ENCODE data around the gene CHRNE.
A peak's percentile ranks its signal among the peaks of the same experiment; 100 is the strongest.

CHRNE gene

GRCh38 chr17:4938069-4938491 is 35.2 kb upstream of the CHRNE start:
- Histone ChIP-seq H4K8ac (ENCODE audit: low read depth, low read length) (no peak overlapping the region), H3K18ac (ENCODE audit: low read length) (no peak overlapping the region), H4K5ac (ENCODE audit: low read length) (no peak overlapping the region), H3K79me2 (ENCODE audit: control insufficient read depth, insufficient read depth, low read length) (peaks cover 32% of the 10 kb centered on the region), H3K79me1 (ENCODE audit: low read length) (peaks cover 15% of the 10 kb centered on the region), H3K4me2 (ENCODE audit: low read length) (no peak overlapping the region), H3K4me3 (ENCODE audit: low read length) (no peak overlapping the region), H3K9ac (ENCODE audit: low read length) (peak overlapping the region; percentile 87), H3K56ac (ENCODE audit: low read length) (no peak overlapping the region), H2BK15ac (replicated peaks; ENCODE audit: low read depth) (no peak overlapping the region), H3K36me3 (ENCODE audit: control insufficient read depth, insufficient read depth, low read length) (peaks cover 2% of the 10 kb centered on the region), H2AK5ac (ENCODE audit: low read length) (no peak overlapping the region), H2BK120ac (ENCODE audit: low read depth, low read length) (no peak overlapping the region), H3K4me1 (ENCODE audit: control insufficient read depth, low read depth, low read length) (peaks cover 3% of the 10 kb centered on the region), H3K4ac (ENCODE audit: low read depth, low read length) (no peak overlapping the region), H3K27me3 (ENCODE audit: insufficient read depth, low read length, poor library complexity) (no peaks in the 10 kb centered on the region), H3K27ac (ENCODE audit: low read depth, low read length) (no peak overlapping the region), H2BK5ac (ENCODE audit: low read length) (no peak overlapping the region), H3K23ac (ENCODE audit: low read length) (no peak overlapping the region)
- no peak for DNase-seq
- no CpG with 5 or more reads among the region's 11 CpGs for WGBS (ENCODE audit: extremely low coverage, insufficient coverage, low lambda C conversion rate)

GRCh38 chr17:4937553-4937952 is 34.7 kb upstream of the CHRNE start:
- H2BK15ac ChIP-seq (replicated peaks; ENCODE audit: low read depth): no peak overlapping the region
- no peak overlapping the region for H3K23ac ChIP-seq (ENCODE audit: low read length)
- H3K4me3 ChIP-seq (ENCODE audit: low read length): no peak overlapping the region
- peaks cover 15% of the 10 kb centered on the region for H3K79me1 ChIP-seq (ENCODE audit: low read length)
- H3K4me2 ChIP-seq (ENCODE audit: low read length): no peak overlapping the region
- H3K27ac ChIP-seq (ENCODE audit: low read depth, low read length): no peak overlapping the region
- H3K4me1 ChIP-seq (ENCODE audit: control insufficient read depth, low read depth, low read length): peaks cover 3% of the 10 kb centered on the region
- peaks cover 2% of the 10 kb centered on the region for H3K36me3 ChIP-seq (ENCODE audit: control insufficient read depth, insufficient read depth, low read length)
- no CpG with 5 or more reads among the region's 16 CpGs for WGBS (ENCODE audit: extremely low coverage, insufficient coverage, low lambda C conversion rate)
- H2AK5ac ChIP-seq (ENCODE audit: low read length): no peak overlapping the region
- no peak overlapping the region for H3K56ac ChIP-seq (ENCODE audit: low read length)
- H2BK5ac ChIP-seq (ENCODE audit: low read length): no peak overlapping the region
- no peak for DNase-seq
- H4K8ac ChIP-seq (ENCODE audit: low read depth, low read length): no peak overlapping the region
- no peak overlapping the region for H3K18ac ChIP-seq (ENCODE audit: low read length)
- no peak overlapping the region for H3K9ac ChIP-seq (ENCODE audit: low read length)
- no peak overlapping the region for H4K5ac ChIP-seq (ENCODE audit: low read length)
- no peak overlapping the region for H2BK120ac ChIP-seq (ENCODE audit: low read depth, low read length)
- peaks cover 27% of the 10 kb centered on the region for H3K79me2 ChIP-seq (ENCODE audit: control insufficient read depth, insufficient read depth, low read length)
- no peaks in the 10 kb centered on the region for H3K27me3 ChIP-seq (ENCODE audit: insufficient read depth, low read length, poor library complexity)
- no peak overlapping the region for H3K4ac ChIP-seq (ENCODE audit: low read depth, low read length)

- Histone ChIP-seq H3K4me2 (ENCODE audit: low read length) (no peak overlapping the region), H3K4me1 (ENCODE audit: control insufficient read depth, low read depth, low read length) (peaks cover 3% of the 10 kb centered on the region), H4K5ac (ENCODE audit: low read length) (no peak overlapping the region), H2AK5ac (ENCODE audit: low read length) (no peak overlapping the region), H2BK5ac (ENCODE audit: low read length) (no peak overlapping the region), H3K79me1 (ENCODE audit: low read length) (peaks cover 11% of the 10 kb centered on the region), H3K27ac (ENCODE audit: low read depth, low read length) (no peak overlapping the region), H3K9ac (ENCODE audit: low read length) (no peak overlapping the region), H3K23ac (ENCODE audit: low read length) (no peak overlapping the region), H3K27me3 (ENCODE audit: insufficient read depth, low read length, poor library complexity) (no peaks in the 10 kb centered on the region), H4K8ac (ENCODE audit: low read depth, low read length) (no peak overlapping the region), H3K4me3 (ENCODE audit: low read length) (no peak overlapping the region), H2BK15ac (replicated peaks; ENCODE audit: low read depth) (no peak overlapping the region), H3K56ac (ENCODE audit: low read length) (no peak overlapping the region), H3K36me3 (ENCODE audit: control insufficient read depth, insufficient read depth, low read length) (no peaks in the 10 kb centered on the region), H3K18ac (ENCODE audit: low read length) (no peak overlapping the region), H3K79me2 (ENCODE audit: control insufficient read depth, insufficient read depth, low read length) (peaks cover 18% of the 10 kb centered on the region), H3K4ac (ENCODE audit: low read depth, low read length) (no peak overlapping the region), H2BK120ac (ENCODE audit: low read depth, low read length) (no peak overlapping the region)
- no peak for DNase-seq
- WGBS (ENCODE audit: extremely low coverage, insufficient coverage, low lambda C conversion rate): no CpG with 5 or more reads among the region's 3 CpGs
Observed at GRCh38 chr17:4936436-4936835, 33.5 kb upstream of the CHRNE start.

- Histone ChIP-seq H3K4ac (ENCODE audit: low read depth, low read length) (no peak overlapping the region), H3K9ac (ENCODE audit: low read length) (no peak overlapping the region), H4K8ac (ENCODE audit: low read depth, low read length) (no peak overlapping the region), H3K4me1 (ENCODE audit: control insufficient read depth, low read depth, low read length) (peaks cover 3% of the 10 kb centered on the region), H3K23ac (ENCODE audit: low read length) (no peak overlapping the region), H2AK5ac (ENCODE audit: low read length) (no peak overlapping the region), H3K18ac (ENCODE audit: low read length) (no peak overlapping the region), H3K79me2 (ENCODE audit: control insufficient read depth, insufficient read depth, low read length) (peaks cover 10% of the 10 kb centered on the region), H3K36me3 (ENCODE audit: control insufficient read depth, insufficient read depth, low read length) (no peaks in the 10 kb centered on the region), H2BK15ac (replicated peaks; ENCODE audit: low read depth) (no peak overlapping the region), H2BK5ac (ENCODE audit: low read length) (no peak overlapping the region), H3K56ac (ENCODE audit: low read length) (no peak overlapping the region), H3K4me2 (ENCODE audit: low read length) (no peak overlapping the region), H3K4me3 (ENCODE audit: low read length) (no peak overlapping the region), H3K27ac (ENCODE audit: low read depth, low read length) (no peak overlapping the region), H3K27me3 (ENCODE audit: insufficient read depth, low read length, poor library complexity) (no peaks in the 10 kb centered on the region), H2BK120ac (ENCODE audit: low read depth, low read length) (no peak overlapping the region), H4K5ac (ENCODE audit: low read length) (no peak overlapping the region), H3K79me1 (ENCODE audit: low read length) (peaks cover 9% of the 10 kb centered on the region)
- DNase-seq: no peak
Observed at GRCh38 chr17:4935650-4936049, 32.8 kb upstream of the CHRNE start.

- WGBS (ENCODE audit: extremely low coverage, insufficient coverage, low lambda C conversion rate): no CpG with 5 or more reads among the region's 14 CpGs
Observed at GRCh38 chr17:4934173-4934979, 31.5 kb upstream of the CHRNE start.

GRCh38 chr17:4933646-4934045 is 30.7 kb upstream of the CHRNE start:
- H3K18ac ChIP-seq (ENCODE audit: low read length): no peak overlapping the region
- no peak overlapping the region for H3K56ac ChIP-seq (ENCODE audit: low read length)
- H3K4me3 ChIP-seq (ENCODE audit: low read length): no peak overlapping the region
- WGBS (ENCODE audit: extremely low coverage, insufficient coverage, low lambda C conversion rate): no CpG with 5 or more reads among the region's 16 CpGs
- H3K23ac ChIP-seq (ENCODE audit: low read length): no peak overlapping the region
- H2BK5ac ChIP-seq (ENCODE audit: low read length): no peak overlapping the region
- H2BK120ac ChIP-seq (ENCODE audit: low read depth, low read length): no peak overlapping the region
- H2BK15ac ChIP-seq (replicated peaks; ENCODE audit: low read depth): no peak overlapping the region
- no peak overlapping the region for H3K4ac ChIP-seq (ENCODE audit: low read depth, low read length)
- H3K27me3 ChIP-seq (ENCODE audit: insufficient read depth, low read length, poor library complexity): no peaks in the 10 kb centered on the region
- H3K79me1 ChIP-seq (ENCODE audit: low read length): peaks cover 5% of the 10 kb centered on the region
- H4K8ac ChIP-seq (ENCODE audit: low read depth, low read length): no peak overlapping the region
- DNase-seq: no peak
- no peak overlapping the region for H2AK5ac ChIP-seq (ENCODE audit: low read length)
- no peak overlapping the region for H3K27ac ChIP-seq (ENCODE audit: low read depth, low read length)
- H3K9ac ChIP-seq (ENCODE audit: low read length): no peak overlapping the region
- H4K5ac ChIP-seq (ENCODE audit: low read length): no peak overlapping the region
- H3K36me3 ChIP-seq (ENCODE audit: control insufficient read depth, insufficient read depth, low read length): no peaks in the 10 kb centered on the region
- peaks cover 4% of the 10 kb centered on the region for H3K79me2 ChIP-seq (ENCODE audit: control insufficient read depth, insufficient read depth, low read length)
- no peak overlapping the region for H3K4me2 ChIP-seq (ENCODE audit: low read length)
- H3K4me1 ChIP-seq (ENCODE audit: control insufficient read depth, low read depth, low read length): peaks cover under 1% of the 10 kb centered on the region

More at GRCh38 chr17:4934173-4934979, 31.5 kb upstream of the CHRNE start:
- DNase-seq: peak; percentile 77
- H3K4me3 ChIP-seq (ENCODE audit: low read length): no peak overlapping the region
- H3K79me1 ChIP-seq (ENCODE audit: low read length): peaks cover 9% of the 10 kb centered on the region
- peaks cover 10% of the 10 kb centered on the region for H3K79me2 ChIP-seq (ENCODE audit: control insufficient read depth, insufficient read depth, low read length)
- H3K27ac ChIP-seq (ENCODE audit: low read depth, low read length): no peak overlapping the region
- H3K9ac ChIP-seq (ENCODE audit: low read length): no peak overlapping the region
- H4K5ac ChIP-seq (ENCODE audit: low read length): no peak overlapping the region
- H2BK15ac ChIP-seq (replicated peaks; ENCODE audit: low read depth): no peak overlapping the region
- no peak overlapping the region for H3K18ac ChIP-seq (ENCODE audit: low read length)
- peak overlapping the region; percentile 62 for H3K56ac ChIP-seq (ENCODE audit: low read length)
- H2BK5ac ChIP-seq (ENCODE audit: low read length): no peak overlapping the region
- peaks cover 3% of the 10 kb centered on the region for H3K4me1 ChIP-seq (ENCODE audit: control insufficient read depth, low read depth, low read length)
- H3K23ac ChIP-seq (ENCODE audit: low read length): no peak overlapping the region
- H2BK120ac ChIP-seq (ENCODE audit: low read depth, low read length): no peak overlapping the region
- no peak overlapping the region for H3K4ac ChIP-seq (ENCODE audit: low read depth, low read length)
- H3K36me3 ChIP-seq (ENCODE audit: control insufficient read depth, insufficient read depth, low read length): no peaks in the 10 kb centered on the region
- H3K4me2 ChIP-seq (ENCODE audit: low read length): no peak overlapping the region
- no peak overlapping the region for H4K8ac ChIP-seq (ENCODE audit: low read depth, low read length)
- no peak overlapping the region for H2AK5ac ChIP-seq (ENCODE audit: low read length)
- no peaks in the 10 kb centered on the region for H3K27me3 ChIP-seq (ENCODE audit: insufficient read depth, low read length, poor library complexity)
